ENCODE measurements around the gene TMEFF2.

DNA sequence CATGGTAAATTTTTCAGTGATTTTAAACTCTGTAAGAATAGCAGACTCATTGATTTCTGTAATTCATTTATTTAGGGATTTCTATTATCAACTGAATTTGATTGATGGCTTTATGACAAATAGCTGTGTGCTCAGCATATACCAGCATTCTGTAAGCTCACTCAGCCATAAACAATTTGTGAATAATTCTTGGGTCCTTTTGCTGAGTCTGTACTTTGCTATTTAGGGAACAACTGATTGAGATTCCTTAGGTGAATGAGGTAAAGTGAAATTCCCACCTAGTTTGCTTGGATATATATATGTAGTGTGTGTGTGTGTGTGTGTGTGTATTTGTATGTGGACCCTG, 271.1 kb downstream of the TMEFF2 start:
- TF ChIP-seq CTCF (conservative IDR thresholded peaks at IDR 0.05; ENCODE audit: low read length) (no peak), EZH2phosphoT487 (IDR thresholded peaks at IDR 0.05; ENCODE audit: borderline replicate concordance, low read depth, low read length) (no peak)
